ENCODE data around the gene HNRNPC.

DNA sequence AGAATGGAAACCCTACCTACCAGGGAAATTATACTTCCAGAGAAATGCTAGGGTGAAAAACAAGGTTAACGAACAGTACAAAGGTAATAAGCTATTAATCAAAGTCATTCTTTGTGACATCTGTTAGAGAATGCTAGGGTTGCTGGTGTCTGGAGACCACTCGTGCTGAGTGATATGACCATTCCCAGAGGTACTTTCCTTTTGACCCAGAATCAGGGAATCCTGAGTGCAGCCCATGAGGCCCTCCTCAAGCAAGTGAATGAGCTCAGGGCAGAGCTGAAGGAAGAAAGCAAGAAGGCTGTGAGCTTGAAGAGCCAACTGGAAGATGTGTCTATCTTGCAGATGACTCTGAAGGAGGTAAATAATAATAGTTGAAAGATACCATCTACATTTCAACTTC is 42.4 kb upstream of the HNRNPC start:
- TF ChIP-seq, protein P1, sequence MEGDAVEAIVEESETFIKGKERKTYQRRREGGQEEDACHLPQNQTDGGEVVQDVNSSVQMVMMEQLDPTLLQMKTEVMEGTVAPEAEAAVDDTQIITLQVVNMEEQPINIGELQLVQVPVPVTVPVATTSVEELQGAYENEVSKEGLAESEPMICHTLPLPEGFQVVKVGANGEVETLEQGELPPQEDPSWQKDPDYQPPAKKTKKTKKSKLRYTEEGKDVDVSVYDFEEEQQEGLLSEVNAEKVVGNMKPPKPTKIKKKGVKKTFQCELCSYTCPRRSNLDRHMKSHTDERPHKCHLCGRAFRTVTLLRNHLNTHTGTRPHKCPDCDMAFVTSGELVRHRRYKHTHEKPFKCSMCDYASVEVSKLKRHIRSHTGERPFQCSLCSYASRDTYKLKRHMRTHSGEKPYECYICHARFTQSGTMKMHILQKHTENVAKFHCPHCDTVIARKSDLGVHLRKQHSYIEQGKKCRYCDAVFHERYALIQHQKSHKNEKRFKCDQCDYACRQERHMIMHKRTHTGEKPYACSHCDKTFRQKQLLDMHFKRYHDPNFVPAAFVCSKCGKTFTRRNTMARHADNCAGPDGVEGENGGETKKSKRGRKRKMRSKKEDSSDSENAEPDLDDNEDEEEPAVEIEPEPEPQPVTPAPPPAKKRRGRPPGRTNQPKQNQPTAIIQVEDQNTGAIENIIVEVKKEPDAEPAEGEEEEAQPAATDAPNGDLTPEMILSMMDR (IDR thresholded peaks at IDR 0.05), result no peak
- no peak for TF ChIP-seq EZH2 (IDR thresholded peaks at IDR 0.05)

All from neural progenitor cell (in vitro differentiated cells).